Astrocyte (in vitro differentiated cells and primary cell): ENCODE data around the gene HSPA1B.

Experiments used
- CTCF ChIP-seq: IDR thresholded peaks from 2 replicates; pipeline ENCODE4 v1.5.1; 2011; ENCODE audit warnings: low read depth, mild to moderate bottlenecking, inconsistent platforms, low read length, moderate library complexity; ENCODE audit not compliant: insufficient read depth
- EZH2 ChIP-seq: IDR thresholded peaks from 2 replicates; pipeline ENCODE4 v1.6.1; 2012; ENCODE audit warnings: mild to moderate bottlenecking, low read length, inconsistent platforms; ENCODE audit not compliant: insufficient read depth

GRCh38 chr6:31869343-31869742 lies 41.8 kb downstream of the HSPA1B start:
- TF ChIP-seq CTCF (no peak), EZH2 (no peak)
